NT2/D1 (cell line): ENCODE results near the gene CAPN14.

Source experiments
- DNase-seq: peaks from one replicate; pipeline ENCODE4 v3.0.0-alpha.2; 2011; ENCODE audit warnings: low read depth, low spot score
- H3K27me3 ChIP-seq: 2 replicates; pipeline ENCODE4 v1.6.0; 2011; ENCODE audit warnings: mild to moderate bottlenecking; ENCODE audit not compliant: insufficient read length, insufficient read depth
- H3K36me3 ChIP-seq: 2 replicates; pipeline ENCODE4 v1.6.1; 2011; ENCODE audit warnings: mild to moderate bottlenecking, low read length, mixed read lengths; ENCODE audit not compliant: insufficient read depth, insufficient read length
- H3K4me1 ChIP-seq: 2 replicates; pipeline ENCODE4 v1.5.1; 2011; ENCODE audit not compliant: insufficient read depth, insufficient read length
- H3K4me3 ChIP-seq: 2 replicates; pipeline ENCODE4 v1.5.1; 2011; ENCODE audit warnings: low read depth; ENCODE audit not compliant: insufficient read length
- H3K9ac ChIP-seq: 2 replicates; pipeline ENCODE4 v1.6.0; 2011; ENCODE audit warnings: low read depth; ENCODE audit not compliant: insufficient read length
- H3K9me3 ChIP-seq: 2 replicates; pipeline ENCODE4 v1.5.1; 2011; ENCODE audit warnings: mild to moderate bottlenecking, low read length; ENCODE audit not compliant: insufficient read depth
- SUZ12 ChIP-seq: IDR thresholded peaks from 2 replicates; pipeline ENCODE4 v1.6.1; 2011; ENCODE audit not compliant: insufficient read length, insufficient read depth; ENCODE audit errors: extremely low read depth
- YY1 ChIP-seq: IDR thresholded peaks from 2 replicates; pipeline ENCODE4 v1.6.1; 2011; ENCODE audit not compliant: insufficient read length, insufficient read depth
- ZNF274 ChIP-seq: IDR thresholded peaks from 2 replicates; pipeline ENCODE4 v1.6.1; 2011; ENCODE audit warnings: mild to moderate bottlenecking, low read depth, low read length

CAPN14 gene

GRCh38 chr2:31230751-31231150, 13.4 kb upstream of the CAPN14 start:
- Histone ChIP-seq H3K4me1 (peaks cover 4% of the 10 kb centered on the region), H3K36me3 (no peaks in the 10 kb centered on the region), H3K27me3 (peaks cover 4% of the 10 kb centered on the region), H3K9ac (no peak overlapping the region), H3K4me3 (no peak overlapping the region), H3K9me3 (no peaks in the 10 kb centered on the region)
- TF ChIP-seq YY1: no peak
- no peak for TF ChIP-seq SUZ12
- TF ChIP-seq ZNF274: no peak
- DNase-seq: no peak

GRCh38 chr2:31228717-31229116, 11.4 kb upstream of the CAPN14 start:
- TF ChIP-seq YY1 (no peak), ZNF274 (no peak), SUZ12 (no peak)
- H3K4me1 ChIP-seq: peaks cover 1% of the 10 kb centered on the region
- no peak overlapping the region for H3K9ac ChIP-seq
- DNase-seq: no peak
- H3K36me3 ChIP-seq: no peaks in the 10 kb centered on the region
- H3K4me3 ChIP-seq: no peak overlapping the region
- H3K9me3 ChIP-seq: no peaks in the 10 kb centered on the region
- H3K27me3 ChIP-seq: no peaks in the 10 kb centered on the region

- TF ChIP-seq YY1 (no peak), ZNF274 (no peak), SUZ12 (no peak)
- Histone ChIP-seq H3K9ac (no peak overlapping the region), H3K4me3 (no peak overlapping the region), H3K4me1 (peaks cover 1% of the 10 kb centered on the region), H3K27me3 (no peaks in the 10 kb centered on the region), H3K9me3 (no peaks in the 10 kb centered on the region), H3K36me3 (no peaks in the 10 kb centered on the region)
- no peak for DNase-seq
Measured at GRCh38 chr2:31227711-31228125, 10.4 kb upstream of the CAPN14 start.

GRCh38 chr2:31227110-31227509, 9.8 kb upstream of the CAPN14 start:
- Histone ChIP-seq H3K27me3 (no peaks in the 10 kb centered on the region), H3K36me3 (no peaks in the 10 kb centered on the region), H3K9me3 (no peaks in the 10 kb centered on the region), H3K4me3 (no peak overlapping the region), H3K9ac (no peak overlapping the region), H3K4me1 (peaks cover 1% of the 10 kb centered on the region)
- no peak for DNase-seq
- TF ChIP-seq YY1: no peak
- no peak for TF ChIP-seq SUZ12
- no peak for TF ChIP-seq ZNF274

GRCh38 chr2:31226266-31226665, 9.0 kb upstream of the CAPN14 start:
- Histone ChIP-seq H3K9ac (no peak overlapping the region), H3K27me3 (no peaks in the 10 kb centered on the region), H3K4me3 (no peak overlapping the region), H3K36me3 (no peaks in the 10 kb centered on the region), H3K4me1 (peaks cover 1% of the 10 kb centered on the region), H3K9me3 (no peaks in the 10 kb centered on the region)
- DNase-seq: no peak
- TF ChIP-seq SUZ12: no peak
- no peak for TF ChIP-seq YY1
- TF ChIP-seq ZNF274: no peak

- H3K4me3 ChIP-seq: no peak overlapping the region
- H3K4me1 ChIP-seq: peaks cover 1% of the 10 kb centered on the region
- no peak for DNase-seq
- H3K9me3 ChIP-seq: no peaks in the 10 kb centered on the region
- H3K36me3 ChIP-seq: no peaks in the 10 kb centered on the region
- H3K27me3 ChIP-seq: no peaks in the 10 kb centered on the region
- TF ChIP-seq SUZ12: no peak
- no peak for TF ChIP-seq YY1
- TF ChIP-seq ZNF274: no peak
- H3K9ac ChIP-seq: no peak overlapping the region
Measured at GRCh38 chr2:31223749-31224148, 6.4 kb upstream of the CAPN14 start.

- H3K4me3 ChIP-seq: no peak overlapping the region
- no peaks in the 10 kb centered on the region for H3K27me3 ChIP-seq
- no peak for DNase-seq
- H3K4me1 ChIP-seq: peaks cover 1% of the 10 kb centered on the region
- TF ChIP-seq ZNF274: no peak
- no peak for TF ChIP-seq YY1
- no peak for TF ChIP-seq SUZ12
- H3K9me3 ChIP-seq: no peaks in the 10 kb centered on the region
- no peak overlapping the region for H3K9ac ChIP-seq
- H3K36me3 ChIP-seq: no peaks in the 10 kb centered on the region
Measured at GRCh38 chr2:31223026-31223425, 5.7 kb upstream of the CAPN14 start.

GRCh38 chr2:31222071-31222470, 4.8 kb upstream of the CAPN14 start:
- Histone ChIP-seq H3K36me3 (no peaks in the 10 kb centered on the region), H3K9ac (no peak overlapping the region), H3K27me3 (no peaks in the 10 kb centered on the region), H3K4me3 (no peak overlapping the region), H3K4me1 (peaks cover 1% of the 10 kb centered on the region), H3K9me3 (no peaks in the 10 kb centered on the region)
- DNase-seq: no peak
- no peak for TF ChIP-seq YY1
- TF ChIP-seq ZNF274: no peak
- TF ChIP-seq SUZ12: no peak
